HT1080 (cell line): ENCODE data around the gene ASB6. TPM values are rescaled to one million over a fixed set of nuclear protein-coding genes. Genes with fewer than 3 reads are reported as not detected.
"Not testable (repeated sequence)": the region's sequence is repeated elsewhere in the genome, so short reads cannot be mapped to it uniquely, and the experiment has no call there.

Experiments used
- DNase-seq: peaks from one replicate; pipeline ENCODE4 v3.0.0-alpha.2; 2015; ENCODE audit warnings: low read depth
- total RNA-seq: library from RNA; depleted of rRNA; stranded (reverse); fragments of >200 nt; shearing (Covaris generic); gene quantifications from 2 replicates; pipeline ENCODE4 v1.2.3, GENCODE V29; 2014

Gene ASB6
- total RNA-seq, 1 experiment from 2014 or later: 31.6 TPM

- DNase-seq: no peak
Measured at GRCh38 chr9:129644902-129645301, 3.0 kb upstream of the ASB6 start.

DNA sequence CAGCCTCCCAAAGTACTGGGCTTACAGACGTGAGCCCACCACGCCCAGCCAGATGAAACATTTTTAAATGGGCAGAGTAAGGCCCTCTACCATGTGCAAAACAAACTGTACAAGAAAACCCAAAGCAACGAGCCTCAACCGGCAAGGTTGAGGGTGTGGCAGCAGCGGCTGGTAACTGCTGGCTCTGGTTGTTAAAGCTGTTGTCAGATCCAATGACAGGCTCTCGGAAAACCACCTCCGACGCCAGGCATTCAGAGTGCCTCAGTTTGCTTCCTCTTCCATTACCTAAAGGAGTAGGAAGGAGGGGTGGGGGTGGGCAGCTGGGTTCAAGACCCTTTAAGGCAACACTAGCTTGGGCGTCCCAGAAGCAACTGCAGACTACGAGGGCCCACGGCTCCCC lies 2.4 kb upstream of the ASB6 start:
- no peak for DNase-seq

DNA sequence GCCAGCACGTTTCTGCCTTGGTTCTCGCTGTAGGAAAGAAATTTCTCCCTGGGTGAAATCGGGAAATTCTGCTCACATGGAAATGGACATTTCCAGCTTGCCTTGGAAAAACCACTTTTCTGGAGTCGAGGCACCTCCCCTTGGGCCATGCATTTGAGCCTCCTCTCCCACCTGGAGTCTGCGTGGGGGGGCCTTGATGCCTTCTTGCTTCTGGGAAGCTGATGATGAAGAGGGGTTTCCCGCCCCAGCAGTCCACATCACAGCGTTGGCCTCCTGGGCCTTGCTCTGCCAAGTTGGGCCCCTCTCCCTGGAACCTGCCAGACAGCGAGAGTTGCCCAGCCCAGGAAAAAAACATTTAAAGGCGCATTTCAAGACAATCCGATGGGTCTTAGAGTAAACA lies 1.8 kb upstream of the ASB6 start:
- no peak for DNase-seq

GRCh38 chr9:129640871-129641749 lies 841 bp downstream of the ASB6 start:
- no peak for DNase-seq

GRCh38 chr9:129640086-129640870 lies 1.7 kb downstream of the ASB6 start:
- no peak for DNase-seq

DNA sequence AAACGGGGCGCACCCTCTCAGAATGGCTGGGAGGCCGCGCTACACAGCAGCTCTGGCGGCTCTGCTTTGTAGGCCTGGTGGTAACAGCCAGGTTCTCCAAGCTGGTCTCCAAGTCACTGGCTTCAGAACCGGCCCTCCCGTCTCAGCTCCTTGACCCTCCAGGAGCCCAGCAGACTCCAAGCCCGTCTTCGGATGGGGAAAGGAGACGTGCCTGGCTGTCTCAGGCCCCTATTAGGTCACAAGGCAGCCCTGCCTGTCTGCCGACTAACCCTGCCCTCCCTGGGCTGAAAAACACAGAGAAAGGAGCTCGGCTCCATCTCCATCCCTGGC lies 2.2 kb downstream of the ASB6 start:
- no peak for DNase-seq

DNA sequence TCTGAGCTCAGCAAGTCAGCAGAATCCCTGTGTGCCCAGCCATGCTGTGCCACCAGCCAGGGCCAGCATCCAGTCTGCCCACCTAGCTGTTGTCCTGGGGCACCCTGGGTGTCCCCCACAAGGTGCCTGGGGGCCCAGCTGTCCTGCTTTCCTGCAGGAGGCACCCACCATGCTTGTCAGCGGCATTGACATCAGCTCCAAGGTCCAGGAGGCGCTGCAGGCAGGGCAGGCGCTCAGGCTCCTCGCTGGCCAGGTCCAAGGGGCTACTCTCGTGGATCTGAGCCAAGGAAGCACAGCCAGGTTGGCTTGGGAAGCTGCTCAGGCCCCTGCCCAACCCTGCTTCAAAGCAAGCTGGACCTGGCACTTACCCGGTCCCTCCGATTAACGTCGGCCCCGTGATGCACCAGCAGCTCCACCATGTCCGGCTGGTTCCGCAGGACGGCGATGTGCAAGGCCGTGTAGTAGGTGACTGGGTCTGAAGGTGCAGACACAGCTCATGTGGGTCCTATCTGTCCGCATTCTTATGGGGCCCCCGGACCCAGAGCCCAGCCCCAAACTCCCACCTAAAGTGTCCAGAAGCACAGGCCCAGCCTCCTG lies 2.8 kb downstream of the ASB6 start:
- no peak for DNase-seq

DNA sequence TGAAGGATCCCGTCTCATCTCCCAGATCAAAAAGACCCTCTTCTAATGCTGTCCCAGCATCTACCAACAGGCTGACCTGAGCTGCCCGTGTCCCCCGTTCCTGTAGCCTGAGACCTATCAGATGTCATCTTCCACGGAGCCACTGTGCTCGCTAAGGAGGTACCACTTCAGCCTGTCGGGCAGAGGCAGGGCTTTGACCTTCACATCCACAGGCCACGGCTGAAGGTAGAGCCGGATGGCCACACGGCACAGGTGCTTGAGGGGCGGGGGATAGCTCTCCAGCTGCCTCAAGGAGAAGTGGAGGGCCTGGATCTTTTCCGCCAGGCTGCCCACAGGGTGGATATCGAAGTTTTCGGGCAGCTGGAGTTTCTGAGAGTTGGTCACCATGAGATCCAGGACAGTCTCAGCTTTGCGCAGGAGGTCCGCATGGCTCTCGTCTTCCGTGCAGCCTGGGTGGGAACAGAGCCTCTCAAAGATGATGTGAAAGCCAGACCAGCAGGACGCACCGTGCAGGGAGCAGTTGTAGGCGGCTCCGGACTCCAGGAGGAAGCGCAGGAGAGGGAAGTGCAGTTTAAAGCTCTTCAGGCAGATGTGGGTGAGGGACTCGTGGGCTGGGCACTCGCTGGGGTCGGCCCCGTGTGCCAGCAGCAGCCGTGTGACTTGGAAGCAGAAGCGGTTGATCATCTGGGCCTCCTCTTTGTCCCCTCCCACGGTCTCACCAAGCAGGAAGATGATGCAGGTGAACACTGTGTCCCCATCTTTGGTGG lies 4.1 kb downstream of the ASB6 start:
- DNase-seq: no peak

- no peak for DNase-seq
Measured at GRCh38 chr9:129637102-129637501, 4.8 kb downstream of the ASB6 start.

DNA sequence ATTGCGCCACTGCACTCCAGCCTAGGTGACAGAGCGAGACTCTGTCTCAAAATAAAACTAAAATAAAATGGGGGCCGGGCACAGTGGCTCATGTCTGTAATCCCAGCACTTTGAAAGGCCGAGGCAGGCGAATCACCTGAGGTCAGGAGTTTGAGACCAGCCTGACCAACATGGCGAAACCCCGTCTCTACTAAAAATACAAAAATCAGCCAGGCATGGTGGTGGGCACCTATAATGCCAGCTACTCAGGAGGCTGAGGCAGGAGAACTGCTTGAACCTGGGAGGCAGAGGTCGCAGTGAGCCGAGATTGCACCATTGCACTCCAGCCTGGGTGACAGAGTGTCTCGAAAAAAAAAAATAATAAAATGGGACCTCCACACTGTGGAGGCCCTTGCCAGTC lies 5.6 kb downstream of the ASB6 start:
- not testable (repeated sequence) for DNase-seq

- no peak for DNase-seq
Measured at GRCh38 chr9:129635099-129636065, 6.6 kb downstream of the ASB6 start.

GRCh38 chr9:129633848-129634247 lies 8.1 kb downstream of the ASB6 start:
- no peak for DNase-seq

- DNase-seq: no peak
Measured at GRCh38 chr9:129633207-129633606, 8.7 kb downstream of the ASB6 start.

DNA sequence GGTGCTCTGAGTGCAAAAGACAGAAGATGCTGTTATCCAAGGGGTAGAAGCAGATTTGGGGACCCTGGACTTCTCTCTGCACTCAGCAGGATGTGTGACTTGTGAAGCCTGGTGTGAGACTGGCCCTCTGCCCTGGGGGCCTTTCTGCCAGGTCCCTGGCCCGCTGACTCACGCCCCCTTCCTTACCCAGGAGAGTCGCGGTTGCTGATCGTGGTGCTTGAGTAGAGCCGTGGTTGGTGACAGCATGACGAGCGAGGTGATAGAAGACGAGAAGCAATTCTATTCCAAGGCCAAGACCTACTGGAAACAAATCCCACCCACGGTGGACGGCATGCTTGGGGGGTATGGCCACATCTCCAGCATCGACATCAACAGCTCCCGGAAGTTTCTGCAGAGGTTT lies 9.5 kb downstream of the ASB6 start:
- DNase-seq: no peak

DNA sequence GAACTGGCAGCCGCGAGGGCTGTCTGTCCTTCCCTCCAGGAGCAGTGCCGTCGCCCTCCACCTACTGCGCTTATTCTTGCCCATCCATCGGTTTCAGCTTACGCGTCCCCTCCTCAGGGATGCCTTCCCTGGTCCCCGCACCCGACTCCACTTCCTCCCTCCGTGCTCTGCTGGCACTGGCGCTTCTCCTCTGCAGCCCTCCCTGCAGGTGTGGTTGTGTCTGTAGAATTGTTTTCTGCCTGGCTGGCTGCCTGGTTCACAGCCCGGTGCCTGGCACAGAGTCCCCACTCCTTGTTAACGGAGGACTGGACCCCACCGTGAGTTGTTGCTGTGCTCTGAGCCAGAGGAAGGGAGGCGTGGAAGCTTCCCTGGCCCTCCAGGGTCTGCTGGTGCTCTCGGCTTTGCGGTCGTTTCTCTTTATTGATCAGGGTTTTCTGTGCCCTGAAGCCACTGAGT lies 10.2 kb downstream of the ASB6 start:
- no peak for DNase-seq

DNA sequence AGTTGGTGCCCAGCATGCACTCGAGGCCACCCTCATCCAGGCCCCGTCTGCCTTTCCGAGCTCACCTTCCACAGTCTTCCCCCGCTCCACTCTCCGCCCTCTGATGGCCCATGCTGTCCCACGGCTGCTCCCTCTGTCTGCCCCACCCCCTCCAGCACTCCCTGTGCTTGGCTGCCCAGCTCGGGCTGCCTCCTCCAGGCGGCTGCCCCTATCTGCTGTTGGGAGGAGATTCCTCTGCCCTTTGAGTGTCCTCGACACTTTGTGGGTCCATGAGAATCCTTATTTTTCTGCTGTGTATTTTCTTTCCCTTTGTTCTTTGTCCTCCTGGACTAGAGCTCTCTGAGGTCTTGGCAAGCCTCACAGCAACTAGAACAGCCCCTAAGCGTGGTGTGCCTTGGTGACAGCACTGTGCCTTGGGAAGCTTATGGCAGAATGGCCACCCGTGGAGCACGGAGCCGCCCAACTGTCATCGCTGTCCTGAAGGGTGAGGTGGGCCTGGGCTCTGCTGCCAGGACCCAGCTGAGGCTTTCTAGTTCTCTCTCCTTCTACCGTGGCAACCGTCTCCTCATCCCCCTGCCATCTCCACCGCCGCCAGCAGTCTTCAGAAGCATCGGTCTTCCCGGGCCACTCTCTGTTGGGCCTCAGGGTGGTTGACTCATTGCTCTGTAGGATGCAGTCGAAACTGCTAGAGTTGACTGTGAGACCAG lies 10.8 kb downstream of the ASB6 start:
- DNase-seq: no peak

DNA sequence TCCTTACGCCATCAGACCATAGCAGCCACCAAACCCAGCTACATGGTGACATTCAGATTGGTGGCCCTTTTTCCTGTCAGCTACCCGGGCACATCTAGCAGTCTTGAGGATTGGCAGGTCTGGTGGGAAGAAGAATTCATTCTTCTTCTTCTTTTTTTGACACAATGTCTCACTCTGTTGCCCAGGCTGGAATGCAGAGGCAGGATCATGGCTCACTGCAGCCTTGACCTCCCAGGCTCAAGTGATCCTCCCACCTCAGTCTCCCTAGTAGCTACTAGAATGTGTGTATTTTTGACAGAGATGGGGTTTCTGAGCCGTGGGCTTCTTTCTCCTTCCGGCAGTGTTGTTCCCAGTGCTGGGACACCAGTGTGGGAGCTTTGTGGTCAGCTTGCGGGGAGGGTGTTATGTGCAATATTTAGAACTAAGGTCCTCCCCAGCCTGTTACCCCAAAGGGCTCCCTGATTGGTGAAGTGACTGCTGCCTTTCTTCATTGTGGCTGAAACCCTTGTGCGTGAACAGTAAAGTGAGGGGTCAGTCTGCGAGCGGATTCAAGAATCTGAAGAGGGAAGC lies 12.6 kb downstream of the ASB6 start:
- no peak for DNase-seq

GRCh38 chr9:129628709-129629108 lies 13.2 kb downstream of the ASB6 start:
- DNase-seq: no peak
